ENCODE results near the gene JAG1.

Gene JAG1

GRCh38 chr20:10652185-10652584 is 21.6 kb downstream of the JAG1 start:
- no peak for DNase-seq

DNA sequence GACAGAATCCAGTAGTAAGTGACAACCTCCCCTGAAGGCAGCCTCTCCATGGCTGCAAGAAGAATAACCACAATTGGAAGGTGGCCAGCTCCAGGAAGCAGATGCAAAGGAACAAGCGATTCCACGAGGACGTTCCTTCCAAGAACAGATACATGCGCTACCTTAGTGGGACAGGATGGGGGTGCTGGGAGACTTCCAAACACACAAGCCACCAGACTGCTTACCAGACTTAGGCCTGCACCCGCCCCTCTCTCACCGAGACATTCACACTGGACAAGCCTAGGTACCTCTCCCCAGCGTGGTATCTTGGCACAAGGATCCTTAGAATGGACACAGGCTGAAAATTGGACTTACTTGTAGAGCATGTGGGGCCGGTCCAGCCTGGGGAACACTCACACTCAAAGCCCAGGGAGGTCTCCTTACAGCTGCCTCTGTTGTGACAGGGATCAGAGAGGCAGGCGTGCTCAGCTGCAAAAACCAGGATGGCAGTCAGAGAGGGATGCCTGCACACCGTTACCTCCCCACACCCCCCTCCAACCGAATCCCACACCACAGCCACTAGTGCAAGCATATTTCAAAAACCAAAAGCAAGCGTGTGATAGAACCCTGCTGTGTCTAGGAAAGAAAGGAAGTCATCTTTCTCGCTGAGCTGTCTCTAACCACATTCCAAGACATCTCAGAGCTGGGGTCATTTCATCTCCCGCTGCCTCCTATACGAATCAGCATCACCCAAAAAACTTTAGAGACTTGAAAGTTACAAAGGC is 22.4 kb downstream of the JAG1 start:
- DNase-seq, result no peak

GRCh38 chr20:10649797-10650160 is 24.0 kb downstream of the JAG1 start:
- DNase-seq, result no peak

- DNase-seq, result no peak
Measured at GRCh38 chr20:10649080-10649796, 24.6 kb downstream of the JAG1 start.

DNA sequence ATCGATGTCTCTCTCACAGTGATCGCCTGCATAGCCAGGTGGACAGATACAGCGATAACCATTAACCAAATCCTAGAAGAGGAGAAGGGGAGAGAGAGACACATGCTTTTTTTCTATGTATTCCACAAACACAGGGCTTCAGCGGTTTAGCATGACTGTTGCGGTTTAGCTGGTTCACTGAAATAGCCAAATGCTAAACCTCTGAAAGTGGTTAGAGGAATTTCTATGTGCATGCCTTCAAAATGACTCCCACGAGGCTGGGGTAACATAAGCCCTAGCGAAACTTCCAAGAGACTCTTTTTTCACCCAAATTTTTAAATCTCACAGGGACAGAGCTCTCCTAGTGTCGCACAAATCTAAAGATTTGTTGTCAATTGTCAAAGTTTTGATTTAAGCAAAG is 25.1 kb downstream of the JAG1 start:
- DNase-seq, result no peak

DNA sequence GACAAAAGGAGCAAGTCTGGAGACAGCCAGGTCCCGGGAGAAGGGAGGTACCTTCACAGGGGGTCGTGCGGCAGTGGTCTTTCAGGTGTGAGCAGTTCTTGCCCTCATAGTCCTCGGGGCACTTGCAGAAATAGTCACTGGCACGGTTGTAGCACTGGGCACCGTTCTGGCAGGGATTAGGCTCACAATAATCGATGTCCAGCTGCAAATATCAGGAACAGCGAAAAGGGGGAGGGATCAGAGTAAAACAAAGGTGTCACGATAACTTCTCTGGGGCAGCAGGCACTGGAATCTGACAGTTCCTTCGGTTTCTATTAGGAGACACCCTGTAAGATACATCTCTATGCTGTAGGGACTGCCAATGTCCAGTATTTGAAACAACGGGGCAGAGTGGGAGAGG is 25.9 kb downstream of the JAG1 start:
- DNase-seq, result no peak

GRCh38 chr20:10647471-10647870 is 26.3 kb downstream of the JAG1 start:
- no peak for DNase-seq

DNA sequence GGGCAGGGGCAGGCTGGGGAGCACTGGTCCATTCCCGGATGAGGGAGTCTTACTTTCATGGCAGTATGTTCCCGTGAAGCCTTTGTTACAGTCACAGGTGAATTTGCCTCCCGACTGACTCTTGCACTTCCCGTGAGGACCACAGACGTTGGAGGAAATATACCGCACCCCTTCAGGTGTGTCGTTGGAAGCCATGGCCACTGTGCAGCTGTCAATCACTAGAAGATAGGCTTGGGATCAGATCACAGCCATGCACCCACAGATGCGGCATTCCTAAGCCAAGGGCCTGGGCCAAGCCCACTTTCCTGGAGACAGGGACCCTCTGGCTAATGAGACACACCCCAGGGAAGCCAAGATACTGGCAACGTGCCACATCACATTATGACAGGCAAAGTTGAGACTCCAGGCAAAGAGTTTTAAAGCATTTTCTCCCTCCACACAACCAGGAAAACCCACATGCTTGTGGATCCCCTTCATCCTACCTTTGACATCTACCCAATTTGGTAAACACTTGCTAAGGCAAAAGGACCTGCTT is 26.8 kb downstream of the JAG1 start:
- no peak for DNase-seq

GRCh38 chr20:10646006-10646405 is 27.8 kb downstream of the JAG1 start:
- DNase-seq, result no peak

GRCh38 chr20:10645205-10645570 is 28.6 kb downstream of the JAG1 start:
- no peak for DNase-seq

- DNase-seq, result no peak
Measured at GRCh38 chr20:10644458-10645204, 29.2 kb downstream of the JAG1 start.

- DNase-seq, result no peak
Measured at GRCh38 chr20:10643560-10643873, 30.3 kb downstream of the JAG1 start.

DNA sequence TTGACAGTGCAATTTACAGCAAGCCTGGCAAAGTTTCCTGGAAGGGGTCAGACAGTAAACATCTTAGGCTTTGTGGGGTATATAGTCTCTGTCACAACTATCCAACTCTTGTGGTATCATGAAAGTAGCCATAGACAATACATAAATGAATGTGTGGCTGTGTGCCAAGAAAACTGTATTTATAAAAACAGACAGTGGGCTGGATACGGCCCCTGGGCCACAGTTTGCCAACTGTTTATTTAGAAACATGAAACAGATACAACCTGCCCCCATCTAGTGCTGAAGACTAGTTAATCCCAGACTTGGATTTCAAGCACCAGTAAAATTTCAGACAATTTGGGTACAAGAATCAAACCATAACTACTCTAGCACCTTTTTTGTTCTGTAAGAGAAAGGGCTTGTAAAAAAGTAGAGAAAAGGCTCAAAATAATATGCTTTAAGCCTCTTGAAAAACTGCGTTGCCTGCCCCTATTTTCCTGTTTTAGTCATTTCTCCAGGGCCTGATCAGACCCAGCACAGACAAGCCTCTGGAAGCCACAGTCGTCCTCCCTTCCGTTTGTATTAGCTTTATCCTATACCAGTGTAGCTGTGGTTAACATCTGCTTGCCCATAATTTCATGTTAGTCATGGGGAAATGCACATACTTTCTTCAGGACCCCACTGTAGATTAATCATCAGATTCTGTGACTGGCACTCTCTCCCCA is 30.8 kb downstream of the JAG1 start:
- no peak for DNase-seq

DNA sequence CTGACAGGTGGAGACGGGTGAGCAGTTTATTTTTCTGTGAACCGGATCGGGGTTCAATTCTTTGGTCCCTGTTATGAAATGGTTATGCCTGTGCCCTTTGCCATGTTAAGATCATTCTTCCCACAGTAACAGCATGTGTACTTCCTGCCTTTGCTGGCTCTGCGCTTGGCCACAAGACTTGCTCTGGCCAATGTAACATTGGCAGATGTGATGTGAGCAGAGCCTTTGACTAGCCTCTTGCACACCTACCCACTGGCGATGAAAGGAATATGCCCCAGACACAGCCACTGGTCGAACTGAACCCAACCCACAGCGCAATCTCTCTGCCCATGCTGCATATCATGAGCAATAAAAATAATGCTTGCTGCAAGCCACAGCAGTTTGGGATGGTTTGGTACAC is 31.9 kb downstream of the JAG1 start:
- DNase-seq, result no peak

- DNase-seq, result no peak
Measured at GRCh38 chr20:10641467-10641866, 32.3 kb downstream of the JAG1 start.

- no peak for DNase-seq
Measured at GRCh38 chr20:10640897-10641296, 32.9 kb downstream of the JAG1 start.

DNA sequence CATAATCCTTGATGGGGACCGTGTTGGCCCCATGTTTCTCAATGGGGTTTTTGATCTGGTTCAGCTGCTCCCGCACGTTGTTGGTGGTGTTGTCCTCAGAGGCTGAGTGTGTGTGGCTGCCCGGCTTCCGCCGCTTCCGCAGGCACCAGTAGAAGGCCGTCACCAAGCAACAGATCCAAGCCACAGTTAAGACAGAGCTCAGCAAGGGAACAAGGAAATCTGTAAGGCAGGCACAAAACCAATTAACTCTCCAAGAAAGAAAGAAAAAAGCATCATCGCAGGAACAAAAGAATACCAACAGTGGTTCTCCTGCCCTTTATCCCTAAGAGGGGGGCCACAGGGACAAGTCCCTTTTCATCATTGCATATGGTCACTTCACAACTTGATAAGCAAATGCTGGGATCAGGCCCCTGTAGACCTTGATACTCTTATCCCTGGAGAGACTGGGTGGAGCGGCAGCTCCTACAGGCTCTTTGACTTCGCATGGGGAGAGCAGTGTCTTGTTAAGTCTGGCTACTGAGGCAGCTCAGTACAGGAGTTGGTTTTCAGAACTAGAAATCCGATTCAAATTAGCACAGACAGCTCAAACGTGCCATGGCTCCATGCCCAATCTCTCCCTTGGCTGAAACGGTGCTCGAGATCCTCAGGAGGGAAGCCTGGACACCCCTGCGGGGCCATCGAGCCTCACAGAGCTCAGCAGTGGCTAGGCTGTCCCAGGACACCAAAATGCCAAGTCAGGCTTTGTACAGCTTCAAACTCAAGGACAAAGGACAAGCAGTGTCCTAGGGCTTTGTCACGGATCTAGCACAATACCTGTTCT is 33.9 kb downstream of the JAG1 start:
- DNase-seq, result no peak

GRCh38 chr20:10639077-10639736 is 34.6 kb downstream of the JAG1 start:
- no peak for DNase-seq

DNA sequence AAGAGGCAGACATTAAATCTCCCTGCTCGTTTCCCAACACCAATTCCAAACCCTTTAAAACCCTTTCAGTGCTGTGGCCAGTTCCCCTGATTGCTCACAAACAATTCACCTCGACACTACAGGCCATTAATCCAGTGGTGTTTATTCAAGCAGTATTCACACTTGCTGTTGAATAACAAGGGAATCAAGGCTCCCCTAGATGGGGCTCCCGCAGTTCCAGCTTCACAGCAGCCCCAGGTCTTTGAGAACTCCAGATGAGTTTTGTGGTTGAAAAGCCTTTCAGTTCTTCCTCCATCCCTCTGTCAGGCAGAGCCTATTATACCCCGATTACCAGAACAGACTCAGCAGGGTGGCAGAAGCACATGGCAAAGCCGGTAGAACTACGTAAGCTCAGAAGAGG is 36.2 kb downstream of the JAG1 start:
- DNase-seq, result no peak

DNA sequence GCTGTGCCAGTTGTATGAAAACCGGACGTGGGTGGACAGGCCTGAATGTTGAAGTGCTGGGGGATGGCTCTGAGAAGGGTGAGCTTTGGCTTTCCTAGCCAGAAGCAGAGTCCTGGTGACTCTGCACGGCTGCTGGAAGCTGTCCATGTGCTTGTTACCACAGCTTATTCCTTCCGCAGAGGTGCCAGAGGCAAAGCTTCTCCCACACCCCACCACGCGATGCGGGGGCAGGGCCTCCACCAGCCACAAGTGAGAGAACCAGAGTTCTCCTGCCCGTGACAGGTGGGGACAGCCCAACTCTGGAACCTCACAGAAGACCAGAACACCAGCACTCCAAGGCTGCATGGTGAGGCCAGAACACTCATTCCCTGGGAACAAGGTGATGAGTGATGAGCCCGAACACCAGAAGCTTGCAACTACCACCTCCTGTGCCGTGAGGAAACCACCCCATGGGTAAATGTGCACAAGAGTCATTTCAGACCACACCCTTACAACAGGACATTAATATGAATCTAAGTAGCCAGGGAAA is 36.7 kb downstream of the JAG1 start:
- DNase-seq, result no peak

- DNase-seq, result no peak
Measured at GRCh38 chr20:10636326-10636818, 37.4 kb downstream of the JAG1 start.

Data from SHP77 treated with DMSO at 0.1 percent for 48 hours (cell line).